BJ (cell line): ENCODE measurements around the gene TPH2. TPM values are rescaled to one million over a fixed set of nuclear protein-coding genes. Genes with fewer than 3 reads are reported as not detected.

Experiments used
- CTCF ChIA-PET: fragments of 350-600 bp; formaldehyde crosslinking; extraction: SDS; loops from one replicate; lab custom pipeline; 2021; ENCODE audit warnings: antibody characterized with exemption, inconsistent platforms; lab: Yijun Ruan, JAX
- POLR2A ChIA-PET: fragments of 300-600 bp; sonication (Branson Sonifier 250); formaldehyde crosslinking; extraction: SDS; loops from one replicate; lab custom pipeline; 2021; ENCODE audit warnings: antibody characterized with exemption; lab: Charles Lee
- DNase-seq: peaks from one replicate; pipeline ENCODE4 v3.0.0-alpha.2; 2011; ENCODE audit warnings: low read depth
- H3K27me3 ChIP-seq: 2 replicates; pipeline ENCODE4 v1.6.0; 2011; ENCODE audit warnings: low read length; ENCODE audit not compliant: control insufficient read depth, insufficient read depth
- H3K36me3 ChIP-seq: 2 replicates; pipeline ENCODE4 v1.5.1; 2011; ENCODE audit warnings: low read length; ENCODE audit not compliant: control insufficient read depth, insufficient read depth
- H3K4me3 ChIP-seq: 2 replicates; pipeline ENCODE4 v1.5.1; 2011; ENCODE audit warnings: low read depth, mild to moderate bottlenecking, control low read depth, low read length
- polyA plus RNA-seq: library from polyadenylated mRNA; depleted of rRNA; stranded (reverse); fragments of >200 nt; gene quantifications from 2 replicates; pipeline ENCODE4 v1.2.3, GENCODE V29; 2011
- TF ChIP-seq, protein P1 (sequence below): IDR thresholded peaks from 2 replicates; pipeline ENCODE4 v1.5.1; 2011; ENCODE audit warnings: low read depth, mild to moderate bottlenecking, control low read depth, inconsistent platforms, low read length, moderate library complexity; ENCODE audit not compliant: insufficient read depth

Gene TPH2
- polyA plus RNA-seq, 1 experiment, result not detected

DNA sequence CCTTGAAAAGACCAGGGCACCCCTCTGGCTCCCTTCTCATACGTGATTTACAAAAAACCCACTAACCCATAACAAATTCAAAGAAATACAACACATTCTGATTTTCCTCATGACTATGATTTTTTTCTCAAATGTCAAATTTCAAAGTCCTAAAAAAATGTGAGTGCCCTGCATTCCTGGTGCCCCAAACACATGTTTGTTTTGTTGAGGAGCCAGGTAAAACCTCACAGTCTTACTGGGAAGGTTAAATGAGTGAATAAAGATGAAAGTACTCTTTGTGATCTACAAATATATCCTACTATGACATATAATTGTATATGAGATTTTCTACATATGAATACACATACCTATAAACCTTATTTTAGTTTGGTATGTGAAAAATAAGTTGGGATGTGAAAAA is 30.7 kb downstream of the TPH2 start:
- Histone ChIP-seq H3K4me3 (no peak overlapping the region), H3K36me3 (no peaks in the 10 kb centered on the region), H3K27me3 (no peaks in the 10 kb centered on the region; the same call in 1 of the 2 replicates)
- POLR2A ChIA-PET, result no interaction called here
- DNase-seq, result no peak
- CTCF ChIA-PET, result no interaction called here
- TF ChIP-seq, protein P1, sequence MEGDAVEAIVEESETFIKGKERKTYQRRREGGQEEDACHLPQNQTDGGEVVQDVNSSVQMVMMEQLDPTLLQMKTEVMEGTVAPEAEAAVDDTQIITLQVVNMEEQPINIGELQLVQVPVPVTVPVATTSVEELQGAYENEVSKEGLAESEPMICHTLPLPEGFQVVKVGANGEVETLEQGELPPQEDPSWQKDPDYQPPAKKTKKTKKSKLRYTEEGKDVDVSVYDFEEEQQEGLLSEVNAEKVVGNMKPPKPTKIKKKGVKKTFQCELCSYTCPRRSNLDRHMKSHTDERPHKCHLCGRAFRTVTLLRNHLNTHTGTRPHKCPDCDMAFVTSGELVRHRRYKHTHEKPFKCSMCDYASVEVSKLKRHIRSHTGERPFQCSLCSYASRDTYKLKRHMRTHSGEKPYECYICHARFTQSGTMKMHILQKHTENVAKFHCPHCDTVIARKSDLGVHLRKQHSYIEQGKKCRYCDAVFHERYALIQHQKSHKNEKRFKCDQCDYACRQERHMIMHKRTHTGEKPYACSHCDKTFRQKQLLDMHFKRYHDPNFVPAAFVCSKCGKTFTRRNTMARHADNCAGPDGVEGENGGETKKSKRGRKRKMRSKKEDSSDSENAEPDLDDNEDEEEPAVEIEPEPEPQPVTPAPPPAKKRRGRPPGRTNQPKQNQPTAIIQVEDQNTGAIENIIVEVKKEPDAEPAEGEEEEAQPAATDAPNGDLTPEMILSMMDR, result no peak

DNA sequence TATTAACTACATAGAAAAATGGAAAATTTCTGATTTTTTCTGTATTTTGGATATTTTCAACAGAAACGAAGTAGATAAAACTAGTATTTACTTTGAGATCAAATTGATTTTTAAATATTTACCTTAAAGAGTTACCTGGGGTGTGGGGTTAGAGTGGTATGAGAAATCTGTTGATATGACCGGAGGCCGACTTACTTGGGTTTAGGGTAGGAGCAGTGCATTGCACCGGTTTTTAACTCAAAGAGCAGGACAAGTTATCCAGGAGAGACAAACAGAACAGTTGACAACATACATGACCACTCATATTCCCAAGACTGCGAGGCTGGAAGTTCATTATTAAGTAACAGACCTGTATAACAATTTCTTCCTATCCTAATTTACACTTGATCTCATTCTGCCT is 31.4 kb downstream of the TPH2 start:
- Histone ChIP-seq H3K27me3 (no peaks in the 10 kb centered on the region; the same call in 1 of the 2 replicates), H3K36me3 (no peaks in the 10 kb centered on the region), H3K4me3 (no peak overlapping the region)
- ChIA-PET CTCF (no interaction called here), POLR2A (no interaction called here)
- TF ChIP-seq, protein P1, result no peak
- no peak for DNase-seq

DNA sequence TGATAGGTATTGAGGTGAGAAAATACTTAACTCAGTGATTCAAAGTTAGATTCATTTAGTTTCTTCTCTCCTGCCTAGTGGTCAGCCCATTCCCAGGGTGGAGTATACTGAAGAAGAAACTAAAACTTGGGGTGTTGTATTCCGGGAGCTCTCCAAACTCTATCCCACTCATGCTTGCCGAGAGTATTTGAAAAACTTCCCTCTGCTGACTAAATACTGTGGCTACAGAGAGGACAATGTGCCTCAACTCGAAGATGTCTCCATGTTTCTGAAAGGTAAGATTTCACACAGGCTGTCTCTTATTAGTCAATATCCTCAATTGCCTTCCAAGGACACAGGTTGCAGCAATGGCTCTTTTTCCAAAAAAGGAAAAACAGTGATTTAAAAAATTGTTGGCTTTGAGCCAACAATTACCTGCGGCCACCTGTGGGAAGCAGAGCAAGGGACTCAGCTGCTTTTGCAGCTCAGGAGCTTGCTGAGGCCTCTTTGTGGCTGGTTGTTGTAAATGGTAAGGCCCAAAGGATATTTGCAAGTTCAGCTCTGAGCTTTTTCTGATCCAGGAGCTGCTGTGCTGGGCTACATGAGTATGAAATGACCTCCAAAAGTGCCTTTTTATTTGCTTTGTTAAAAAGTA is 33.9 kb downstream of the TPH2 start:
- Histone ChIP-seq H3K4me3 (no peak overlapping the region), H3K27me3 (no peaks in the 10 kb centered on the region), H3K36me3 (no peaks in the 10 kb centered on the region)
- DNase-seq, result no peak
- CTCF ChIA-PET, result no interaction called here
- TF ChIP-seq, protein P1, result no peak
- POLR2A ChIA-PET, result no interaction called here

DNA sequence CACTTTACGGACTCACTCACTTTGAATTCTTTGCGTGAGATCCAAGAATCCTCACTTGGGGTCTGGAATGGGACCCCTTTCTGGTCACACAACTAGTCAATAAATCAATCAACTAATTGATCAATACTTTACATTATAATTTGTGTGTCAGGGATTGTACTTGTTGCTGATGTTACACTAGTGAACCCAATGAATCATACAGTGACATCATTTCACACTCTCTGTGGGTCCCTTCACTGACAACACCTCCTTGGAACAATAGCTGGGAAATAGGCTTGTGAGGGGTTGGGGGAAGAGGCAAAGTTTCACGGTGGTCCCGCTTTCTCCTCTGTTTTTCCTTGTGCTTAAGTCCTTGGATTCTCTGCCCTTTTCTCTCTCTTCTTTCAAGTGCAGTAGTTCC is 35.0 kb downstream of the TPH2 start:
- ChIA-PET POLR2A (no interaction called here), CTCF (no interaction called here)
- TF ChIP-seq, protein P1, result no peak
- no peaks in the 10 kb centered on the region for H3K36me3 ChIP-seq
- DNase-seq, result no peak
- no peak overlapping the region for H3K4me3 ChIP-seq
- H3K27me3 ChIP-seq, result no peaks in the 10 kb centered on the region

DNA sequence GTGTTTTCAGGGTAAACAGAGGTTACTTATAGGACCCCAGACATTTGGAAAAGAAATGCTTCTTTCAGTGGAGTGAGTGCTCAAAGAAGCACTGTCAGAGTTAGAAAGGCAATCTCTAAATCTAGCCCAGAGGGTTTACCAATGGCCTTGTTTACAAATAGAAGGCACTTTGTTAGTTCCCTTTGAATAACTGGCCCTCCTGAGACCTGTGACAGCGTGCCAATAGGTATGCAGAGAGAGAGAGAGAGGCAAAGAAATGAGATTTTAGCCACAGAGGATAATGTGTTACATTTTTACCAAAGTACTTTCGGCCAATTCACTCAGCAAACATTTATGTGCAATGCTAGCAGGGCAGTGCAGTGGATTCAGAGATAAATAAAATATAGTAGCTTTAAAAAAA is 41.9 kb downstream of the TPH2 start:
- Histone ChIP-seq H3K4me3 (no peak overlapping the region), H3K27me3 (no peaks in the 10 kb centered on the region; the same call in 1 of the 2 replicates), H3K36me3 (no peaks in the 10 kb centered on the region)
- ChIA-PET CTCF (no interaction called here), POLR2A (no interaction called here)
- TF ChIP-seq, protein P1, result no peak
- DNase-seq, result no peak
